Measurements from ENCODE around the gene ACVR1B.

Gene ACVR1B

GRCh38 chr12:51942056-51942455 is 9.4 kb upstream of the ACVR1B start:
- no peak for TF ChIP-seq CTCF (IDR thresholded peaks at IDR 0.05; ENCODE audit: control insufficient read depth, insufficient read depth, low read depth, low read length, missing control alignments)
- no peak for DNase-seq (ENCODE audit: low read depth)

GRCh38 chr12:51942501-51943000 is 8.9 kb upstream of the ACVR1B start:
- H3K4me3 ChIP-seq (ENCODE audit: control insufficient read depth, low read depth, low read length), result no peak overlapping the region
- DNase-seq (ENCODE audit: low read depth), result no peak
- TF ChIP-seq CTCF (IDR thresholded peaks at IDR 0.05; ENCODE audit: control insufficient read depth, insufficient read depth, low read depth, low read length, missing control alignments), result no peak

More at GRCh38 chr12:51942056-51942455, 9.4 kb upstream of the ACVR1B start:
- H3K4me3 ChIP-seq (ENCODE audit: control insufficient read depth, low read depth, low read length), result no peak overlapping the region

GRCh38 chr12:51943346-51943745 is 8.2 kb upstream of the ACVR1B start:
- no peak for DNase-seq (ENCODE audit: low read depth)
- no peak overlapping the region for H3K4me3 ChIP-seq (ENCODE audit: control insufficient read depth, low read depth, low read length)
- no peak for TF ChIP-seq CTCF (IDR thresholded peaks at IDR 0.05; ENCODE audit: control insufficient read depth, insufficient read depth, low read depth, low read length, missing control alignments)

- DNase-seq (ENCODE audit: low read depth), result no peak
- no peak overlapping the region for H3K4me3 ChIP-seq (ENCODE audit: control insufficient read depth, low read depth, low read length)
- no peak for TF ChIP-seq CTCF (IDR thresholded peaks at IDR 0.05; ENCODE audit: control insufficient read depth, insufficient read depth, low read depth, low read length, missing control alignments)
Measured at GRCh38 chr12:51944608-51945233, 6.8 kb upstream of the ACVR1B start.

GRCh38 chr12:51947246-51947996 is 4.1 kb upstream of the ACVR1B start:
- no peak for DNase-seq (ENCODE audit: low read depth)
- TF ChIP-seq CTCF (IDR thresholded peaks at IDR 0.05; ENCODE audit: control insufficient read depth, insufficient read depth, low read depth, low read length, missing control alignments), result no peak
- H3K4me3 ChIP-seq (ENCODE audit: control insufficient read depth, low read depth, low read length), result no peak overlapping the region

GRCh38 chr12:51948066-51948465 is 3.4 kb upstream of the ACVR1B start:
- DNase-seq (ENCODE audit: low read depth), result no peak
- no peak for TF ChIP-seq CTCF (IDR thresholded peaks at IDR 0.05; ENCODE audit: control insufficient read depth, insufficient read depth, low read depth, low read length, missing control alignments)
- no peak overlapping the region for H3K4me3 ChIP-seq (ENCODE audit: control insufficient read depth, low read depth, low read length)
